Mesodermal cell (in vitro differentiated cells): ENCODE data around the gene UCN2.

Source experiments
- H3K27ac ChIP-seq: 2 replicates; pipeline ENCODE4 v1.7.0; 2013; ENCODE audit warnings: mild to moderate bottlenecking, low read depth, low read length, moderate library complexity; ENCODE audit not compliant: severe bottlenecking
- H3K36me3 ChIP-seq: 2 replicates; pipeline ENCODE4 v1.7.1; 2013; ENCODE audit warnings: mild to moderate bottlenecking, low read length, moderate library complexity; ENCODE audit not compliant: control insufficient read depth, insufficient read depth
- H3K4me1 ChIP-seq: one replicate; pipeline ENCODE4 v1.7.1; 2013; ENCODE audit warnings: mild to moderate bottlenecking, low read length; ENCODE audit not compliant: insufficient read depth, control insufficient read depth, poor library complexity, severe bottlenecking
- H3K4me3 ChIP-seq: 2 replicates; pipeline ENCODE4 v1.7.0; 2013; ENCODE audit warnings: low read length, control low read depth, mild to moderate bottlenecking; ENCODE audit not compliant: insufficient read depth, poor library complexity, severe bottlenecking; ENCODE audit errors: extremely low read depth
- H3K9me3 ChIP-seq: 2 replicates; pipeline ENCODE4 v1.7.1; 2013; ENCODE audit warnings: mild to moderate bottlenecking, low read length, moderate library complexity; ENCODE audit not compliant: control insufficient read depth
- WGBS, 2 experiments: methylation state at CpG; one replicate each; pipeline ENCODE4 v1.1.5; 2013; ENCODE audit warnings: missing lambda C conversion rate in 2 of 2; ENCODE audit not compliant: insufficient coverage in 2 of 2; 5-methylcytosine and 5-hydroxymethylcytosine counted together

Gene UCN2

GRCh38 chr3:48562367-48563095 is 1.1 kb downstream of the UCN2 start:
- H3K36me3 ChIP-seq, result peaks cover 5% of the 10 kb centered on the region
- H3K9me3 ChIP-seq, result no peaks in the 10 kb centered on the region
- H3K4me3 ChIP-seq, result no peak overlapping the region
- peaks cover 39% of the 10 kb centered on the region for H3K4me1 ChIP-seq
- 95 to 96% methylated on average over 11 to 18 of the region's 20 CpGs for WGBS, 2 experiments
- no peak overlapping the region for H3K27ac ChIP-seq

DNA sequence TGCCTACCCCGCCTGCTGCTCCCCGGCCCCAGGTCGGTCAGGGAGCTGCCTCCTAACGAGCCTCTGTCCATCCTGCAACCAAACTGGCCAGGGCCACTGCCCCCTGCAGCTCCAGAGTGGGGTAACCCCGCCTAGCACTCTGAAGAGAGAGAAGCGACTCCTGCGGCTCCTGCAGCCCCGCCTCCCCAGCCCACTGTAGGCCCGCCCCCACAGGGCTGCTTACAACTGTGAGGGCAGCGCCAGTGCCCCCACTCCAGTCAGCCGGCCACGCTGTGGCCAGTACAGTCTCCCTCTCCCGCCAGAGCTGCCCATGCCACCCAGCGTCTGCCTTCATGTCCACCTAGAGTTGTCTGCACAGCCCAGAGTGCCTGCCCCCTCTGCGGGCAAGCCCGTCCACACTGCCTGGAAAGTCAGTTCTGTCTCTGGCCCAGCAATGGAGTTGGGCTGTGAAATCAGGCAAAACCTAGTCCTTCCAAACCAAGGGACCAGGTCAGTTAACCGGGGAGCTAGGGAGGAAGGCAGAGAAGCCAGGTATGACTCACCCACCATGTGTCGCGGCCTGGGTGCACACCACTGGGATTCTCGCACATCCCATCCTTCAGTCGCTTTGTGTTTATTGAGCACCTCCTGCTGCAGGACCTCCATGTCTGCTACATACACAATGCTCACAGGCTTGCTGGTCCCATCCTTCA is 2.4 kb downstream of the UCN2 start:
- H3K9me3 ChIP-seq, result no peaks in the 10 kb centered on the region
- WGBS, 2 experiments, result 41 to 47% methylated on average over 17 to 18 of the region's 21 CpGs
- peaks cover 5% of the 10 kb centered on the region for H3K36me3 ChIP-seq
- no peak overlapping the region for H3K4me3 ChIP-seq
- peak overlapping the region; percentile 78 for H3K27ac ChIP-seq
- H3K4me1 ChIP-seq, result peaks cover 39% of the 10 kb centered on the region

GRCh38 chr3:48560648-48561018 is 2.9 kb downstream of the UCN2 start:
- WGBS, 2 experiments, result 80 to 84% methylated on average over 1 to 5 of the region's 5 CpGs
- Histone ChIP-seq H3K36me3 (peaks cover 5% of the 10 kb centered on the region), H3K4me1 (peaks cover 39% of the 10 kb centered on the region), H3K9me3 (no peaks in the 10 kb centered on the region), H3K4me3 (no peak overlapping the region), H3K27ac (peak overlapping the region; percentile 78)

GRCh38 chr3:48558493-48559134 is 5.0 kb downstream of the UCN2 start:
- H3K4me3 ChIP-seq, result no peak overlapping the region
- H3K9me3 ChIP-seq, result no peaks in the 10 kb centered on the region
- WGBS, 2 experiments, result 81 to 86% methylated on average over 4 to 5 of the region's 6 CpGs
- no peak overlapping the region for H3K27ac ChIP-seq
- peaks cover 27% of the 10 kb centered on the region for H3K4me1 ChIP-seq
- peaks cover 6% of the 10 kb centered on the region for H3K36me3 ChIP-seq

- Histone ChIP-seq H3K9me3 (no peaks in the 10 kb centered on the region), H3K36me3 (peaks cover 11% of the 10 kb centered on the region), H3K4me1 (peaks cover 20% of the 10 kb centered on the region), H3K4me3 (peak within 1 kb of the TSS; percentile 70), H3K27ac (peak within 1 kb of the TSS; percentile 59)
- 5 to 6% methylated on average over 40 of the region's 53 CpGs for WGBS, 2 experiments
Observed at GRCh38 chr3:48556796-48557626, 6.6 kb downstream of the UCN2 start, which contains the start of gene PFKFB4. Gene PFKFB4 (minus strand): TSS chr3:48556803. CDS start chr3:48556777, 26 bp downstream.

DNA sequence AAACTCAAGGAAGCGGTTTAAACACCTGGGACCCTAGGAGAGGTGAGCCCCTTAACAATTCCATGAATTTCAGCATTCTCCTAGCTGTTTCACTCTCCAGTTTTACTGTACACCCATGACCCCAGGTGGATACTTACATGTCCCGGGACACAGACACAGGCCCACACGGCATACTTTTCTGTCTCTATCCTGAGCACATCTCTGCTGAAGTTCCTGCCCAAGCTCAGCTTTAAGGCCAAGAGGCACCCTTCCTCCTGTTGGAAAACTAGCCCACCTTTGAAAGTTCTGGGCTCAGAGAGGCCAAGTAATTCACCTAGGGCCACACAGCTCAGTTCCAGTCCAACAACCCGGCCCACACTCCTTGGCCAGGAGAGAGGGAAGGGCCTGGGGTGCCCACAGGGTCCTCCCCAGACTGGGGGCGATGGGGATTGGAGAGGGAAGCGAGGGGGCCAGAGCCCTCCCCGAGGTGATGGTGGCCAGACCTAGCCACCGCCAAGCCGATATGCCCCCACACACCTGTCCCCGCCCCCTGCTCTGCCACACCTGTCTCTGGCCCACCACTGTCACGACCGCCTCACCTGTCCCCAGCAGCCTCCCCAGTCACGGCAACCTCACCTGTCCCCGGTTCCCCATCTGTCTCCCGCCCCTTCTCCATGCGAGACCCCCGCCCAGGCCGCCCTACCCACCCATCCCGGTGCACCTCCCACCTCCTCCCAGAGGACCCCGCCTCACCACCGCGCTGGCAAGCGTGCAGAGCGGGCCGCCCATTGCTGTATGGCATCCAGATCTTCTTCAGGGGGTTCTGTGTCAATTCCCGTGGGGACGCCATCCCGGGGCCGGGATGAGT is 7.4 kb downstream of the UCN2 start:
- H3K36me3 ChIP-seq, result peaks cover 16% of the 10 kb centered on the region
- H3K27ac ChIP-seq, result peak overlapping the region; percentile 5
- WGBS, 2 experiments, result 13 to 31% methylated on average over 21 to 24 of the region's 29 CpGs
- H3K9me3 ChIP-seq, result no peaks in the 10 kb centered on the region
- peaks cover 16% of the 10 kb centered on the region for H3K4me1 ChIP-seq
- H3K4me3 ChIP-seq, result peak overlapping the region; percentile 70

- WGBS, 2 experiments, result 89 to 92% methylated on average over 7 to 8 of the region's 10 CpGs
- peak overlapping the region; percentile 70 for H3K4me3 ChIP-seq
- H3K9me3 ChIP-seq, result no peaks in the 10 kb centered on the region
- peaks cover 20% of the 10 kb centered on the region for H3K36me3 ChIP-seq
- peaks cover 8% of the 10 kb centered on the region for H3K4me1 ChIP-seq
- H3K27ac ChIP-seq, result no peak overlapping the region
Observed at GRCh38 chr3:48555231-48555948, 8.2 kb downstream of the UCN2 start.

DNA sequence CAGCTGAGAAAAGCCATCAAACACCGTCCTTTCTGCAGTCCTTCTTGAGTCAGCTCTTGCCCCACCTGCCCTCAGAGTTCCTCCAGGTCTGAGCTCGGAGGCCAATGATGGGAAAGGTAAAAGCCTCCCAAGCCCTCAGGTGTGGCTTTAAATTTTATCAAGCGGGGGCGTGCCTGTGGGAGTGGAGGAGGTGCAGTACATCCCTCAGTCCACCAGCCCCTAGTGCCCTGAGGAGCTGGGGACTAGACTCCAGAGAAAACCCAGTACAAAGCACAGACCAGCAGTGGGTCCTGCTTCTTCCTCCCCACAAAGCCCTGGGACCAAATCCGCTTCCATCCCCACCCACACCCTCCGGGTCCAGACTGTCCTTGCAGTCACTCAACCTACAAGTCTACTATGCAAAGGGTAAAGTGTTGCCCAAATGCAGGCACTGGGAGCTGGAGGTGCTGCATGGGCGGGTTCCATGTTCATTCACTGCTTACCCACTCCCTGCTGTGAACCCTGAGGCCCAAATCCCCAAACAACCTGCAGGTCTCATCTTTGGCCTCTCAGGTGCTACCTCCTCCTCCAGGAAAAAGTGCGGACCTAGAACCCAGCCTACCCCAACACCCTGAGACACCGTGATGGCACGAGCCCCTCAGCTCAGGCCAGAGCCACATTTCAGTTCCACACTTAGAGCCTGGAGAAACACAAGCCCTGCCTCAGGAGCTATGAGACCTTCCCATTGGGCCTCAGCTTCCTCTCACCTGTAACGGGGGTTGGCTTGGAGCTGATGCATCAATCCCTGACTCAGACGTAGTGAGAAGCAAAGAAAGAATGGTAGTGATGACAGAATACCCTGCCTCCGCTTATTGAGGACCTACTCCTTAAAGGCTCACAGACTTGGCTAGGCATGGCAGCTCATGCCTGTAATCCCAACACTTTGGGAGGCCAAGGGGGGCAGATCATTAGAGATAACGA is 9.4 kb downstream of the UCN2 start:
- Histone ChIP-seq H3K36me3 (peaks cover 23% of the 10 kb centered on the region), H3K27ac (no peak overlapping the region), H3K4me3 (no peak overlapping the region), H3K4me1 (no peaks in the 10 kb centered on the region), H3K9me3 (no peaks in the 10 kb centered on the region)
- WGBS, 2 experiments, result 81 to 88% methylated on average over 11 to 12 of the region's 14 CpGs

DNA sequence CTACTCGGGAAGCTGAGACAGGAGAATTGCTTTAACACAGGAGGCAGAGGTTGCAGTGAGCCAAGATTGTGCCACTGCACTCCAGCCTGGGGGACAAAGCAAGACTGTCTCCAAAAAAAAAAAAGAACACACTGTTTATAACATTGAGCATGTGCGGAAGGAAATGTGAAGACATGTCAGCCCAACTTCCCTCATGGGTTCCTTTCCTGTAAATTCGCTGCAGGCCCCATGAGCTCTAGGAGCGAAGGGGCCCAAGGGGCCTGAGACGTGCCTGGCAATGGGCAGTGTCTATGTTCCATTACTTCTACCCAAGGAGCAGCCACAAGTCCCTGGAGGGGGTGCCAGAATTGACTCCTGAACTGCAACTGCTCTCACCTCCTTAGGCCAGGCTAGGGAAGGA is 10.2 kb downstream of the UCN2 start:
- WGBS, 2 experiments, result 91% methylated on average over 4 of the region's 5 CpGs
- Histone ChIP-seq H3K9me3 (no peaks in the 10 kb centered on the region), H3K27ac (no peak overlapping the region)

More for the DNA sequence above, 10.2 kb downstream of the UCN2 start:
- Histone ChIP-seq H3K4me3 (no peak overlapping the region), H3K4me1 (no peaks in the 10 kb centered on the region), H3K36me3 (peaks cover 23% of the 10 kb centered on the region)
